HG03139 (cell line): Measurements from ENCODE around the gene OASL.
"Not testable (repeated sequence)": the region's sequence is repeated elsewhere in the genome, so short reads cannot be mapped to it uniquely, and the experiment has no call there.

ENCODE experiments used
- ATAC-seq: cut with Tn5 transposase; IDR thresholded peaks from one replicate; pipeline ENCODE4 v1.9.1; 2021; ENCODE audit not compliant: unreplicated experiment

Gene OASL

GRCh38 chr12:121059031-121059898 is 20.2 kb upstream of the OASL start:
- ATAC-seq, result no peak

GRCh38 chr12:121057794-121058193 is 18.7 kb upstream of the OASL start:
- no peak for ATAC-seq

GRCh38 chr12:121053706-121054105 is 14.7 kb upstream of the OASL start:
- no peak for ATAC-seq

- no peak for ATAC-seq
These were observed 11.7 kb upstream of the OASL start for GRCh38 chr12:121050725-121051124.

GRCh38 chr12:121048442-121048841 is 9.4 kb upstream of the OASL start:
- no peak for ATAC-seq

- not testable (repeated sequence) for ATAC-seq
These were observed 8.4 kb upstream of the OASL start for GRCh38 chr12:121047400-121047799.

- ATAC-seq, result no peak
These were observed 4.0 kb upstream of the OASL start for GRCh38 chr12:121043067-121043466.

GRCh38 chr12:121036810-121037326 is 2.2 kb downstream of the OASL start:
- no peak for ATAC-seq

- ATAC-seq, result no peak
These were observed 4.3 kb downstream of the OASL start for GRCh38 chr12:121034616-121035305.

- no peak for ATAC-seq
These were observed 5.3 kb downstream of the OASL start for GRCh38 chr12:121033625-121034349.

- no peak for ATAC-seq
These were observed 8.4 kb downstream of the OASL start for GRCh38 chr12:121030576-121031212.

GRCh38 chr12:121026274-121027045 is 12.6 kb downstream of the OASL start:
- no peak for ATAC-seq

- no peak for ATAC-seq
These were observed 13.4 kb downstream of the OASL start for GRCh38 chr12:121025442-121026226.

GRCh38 chr12:121023799-121024198 is 15.2 kb downstream of the OASL start:
- ATAC-seq, result no peak

GRCh38 chr12:121022713-121023112 is 16.3 kb downstream of the OASL start:
- ATAC-seq, result no peak

- ATAC-seq, result no peak
These were observed 17.3 kb downstream of the OASL start for GRCh38 chr12:121021754-121022153.

- no peak for ATAC-seq
These were observed 20.0 kb downstream of the OASL start for GRCh38 chr12:121018860-121019617.

- no peak for ATAC-seq
These were observed 21.0 kb downstream of the OASL start for GRCh38 chr12:121017966-121018491.
